ENCODE results near the gene TMEM35A. TPM values are rescaled to one million over a fixed set of nuclear protein-coding genes. Genes with fewer than 3 reads are reported as not detected.
A peak's percentile ranks its signal among the peaks of the same experiment; 100 is the strongest.
"Not testable (repeated sequence)": the region's sequence is repeated elsewhere in the genome, so short reads cannot be mapped to it uniquely, and the experiment has no call there.

Gene TMEM35A
- total RNA-seq, 2 donors from 2014 or later: 0.75 to 0.80 TPM

- Histone ChIP-seq H3K9me3 (ENCODE audit: control insufficient read depth, low read length) (no peaks in the 10 kb centered on the region), H3K4me1 (ENCODE audit: control insufficient read depth, insufficient read depth, low read length) (no peaks in the 10 kb centered on the region), H3K36me3 (ENCODE audit: control insufficient read depth, insufficient read depth, low read length) (peaks cover 4% of the 10 kb centered on the region), H3K27ac (ENCODE audit: low read depth, low read length) (no peak overlapping the region), H3K4me3 (ENCODE audit: low read length) (no peak overlapping the region), H3K9ac (ENCODE audit: extremely low read depth, low read length, poor library complexity, severe bottlenecking) (no peak overlapping the region), H3K27me3 (ENCODE audit: control insufficient read depth, insufficient read depth, low read length, poor library complexity, severe bottlenecking) (no peaks in the 10 kb centered on the region)
- peaks cover 54% of the 10 kb centered on the region for H3K9me3 Mint-ChIP-seq
- H3K4me1 Mint-ChIP-seq: no peaks in the 10 kb centered on the region
- H3K4me3 Mint-ChIP-seq: no peak overlapping the region
- H3K27me3 Mint-ChIP-seq (ENCODE audit: insufficient read depth): no peaks in the 10 kb centered on the region
- 100% methylated on average over 3 of the region's 4 CpGs; no CpG with 5 or more reads in 1 of the 2 experiments for WGBS, 2 experiments (ENCODE audit: insufficient coverage in 1 of 2, insufficient read length in 1 of 2)
- H3K27ac Mint-ChIP-seq: no peak overlapping the region
- TF ChIP-seq CTCF (conservative IDR thresholded peaks at IDR 0.05): no peak
- DNase-seq: no peak
- peaks cover 36% of the 10 kb centered on the region for H3K36me3 Mint-ChIP-seq (ENCODE audit: low read depth)
Measured at GRCh38 chrX:101040197-101040596, 38.5 kb upstream of the TMEM35A start.

- Mint-ChIP-seq H3K27me3 (ENCODE audit: insufficient read depth) (no peaks in the 10 kb centered on the region), H3K9me3 (peaks cover 55% of the 10 kb centered on the region), H3K4me1 (no peaks in the 10 kb centered on the region), H3K4me3 (peak overlapping the region; percentile 78), H3K27ac (peak overlapping the region; percentile 96), H3K36me3 (ENCODE audit: low read depth) (peaks cover 9% of the 10 kb centered on the region)
- Histone ChIP-seq H3K9me3 (ENCODE audit: control insufficient read depth, low read length) (no peaks in the 10 kb centered on the region), H3K9ac (ENCODE audit: extremely low read depth, low read length, poor library complexity, severe bottlenecking) (peak overlapping the region; percentile 30), H3K27ac (ENCODE audit: low read depth, low read length) (no peak overlapping the region), H3K36me3 (ENCODE audit: control insufficient read depth, insufficient read depth, low read length) (no peaks in the 10 kb centered on the region), H3K27me3 (ENCODE audit: control insufficient read depth, insufficient read depth, low read length, poor library complexity, severe bottlenecking) (no peaks in the 10 kb centered on the region), H3K4me1 (ENCODE audit: control insufficient read depth, insufficient read depth, low read length) (no peaks in the 10 kb centered on the region), H3K4me3 (ENCODE audit: low read length) (peak overlapping the region; percentile 85)
- no peak for TF ChIP-seq CTCF (conservative IDR thresholded peaks at IDR 0.05)
- DNase-seq: no peak
- 17 to 22% methylated on average over 2 to 5 of the region's 5 CpGs for whole genome bisulfite sequencing, 2 experiments (ENCODE audit: insufficient coverage in 1 of 2, insufficient read length in 1 of 2)
Measured at GRCh38 chrX:101051153-101051548, 27.5 kb upstream of the TMEM35A start.

- H3K9me3 Mint-ChIP-seq: peaks cover 59% of the 10 kb centered on the region
- no peaks in the 10 kb centered on the region for H3K4me1 ChIP-seq (ENCODE audit: control insufficient read depth, insufficient read depth, low read length)
Measured at GRCh38 chrX:101051549-101052302, 27.0 kb upstream of the TMEM35A start, which contains the start of gene TRMT2B. TRMT2B (minus strand) TSS chrX:101052111; CDS start chrX:101042289, 9,822 bp downstream.

GRCh38 chrX:101056551-101056950, 22.1 kb upstream of the TMEM35A start:
- 60 to 70% methylated on average over 1 to 4 of the region's 4 CpGs for WGBS, 2 experiments (ENCODE audit: insufficient coverage in 1 of 2, insufficient read length in 1 of 2)
- not testable (repeated sequence) for H3K9ac ChIP-seq (ENCODE audit: extremely low read depth, low read length, poor library complexity, severe bottlenecking); H3K36me3 Mint-ChIP-seq (ENCODE audit: low read depth); H3K4me3 ChIP-seq (ENCODE audit: low read length); H3K27me3 Mint-ChIP-seq (ENCODE audit: insufficient read depth); H3K27ac ChIP-seq (ENCODE audit: low read depth, low read length); H3K4me1 Mint-ChIP-seq; H3K9me3 ChIP-seq (ENCODE audit: control insufficient read depth, low read length); H3K4me1 ChIP-seq (ENCODE audit: control insufficient read depth, insufficient read depth, low read length); H3K27me3 ChIP-seq (ENCODE audit: control insufficient read depth, insufficient read depth, low read length, poor library complexity, severe bottlenecking); H3K27ac Mint-ChIP-seq; H3K4me3 Mint-ChIP-seq; DNase-seq; H3K36me3 ChIP-seq (ENCODE audit: control insufficient read depth, insufficient read depth, low read length)
- peaks cover 61% of the 10 kb centered on the region for H3K9me3 Mint-ChIP-seq

More at GRCh38 chrX:101051549-101052302, 27.0 kb upstream of the TMEM35A start, which contains the start of gene TRMT2B:
- H3K4me1 Mint-ChIP-seq: no peaks in the 10 kb centered on the region
- 0% methylated on average over 38 of the region's 43 CpGs; no CpG with 5 or more reads in 1 of the 2 experiments for WGBS, 2 experiments (ENCODE audit: insufficient coverage in 1 of 2, insufficient read length in 1 of 2)
- H3K9me3 ChIP-seq (ENCODE audit: control insufficient read depth, low read length): no peaks in the 10 kb centered on the region
- peak within 1 kb of the TSS; percentile 78 for H3K4me3 Mint-ChIP-seq
- H3K36me3 Mint-ChIP-seq (ENCODE audit: low read depth): peaks cover 9% of the 10 kb centered on the region
- H3K27me3 Mint-ChIP-seq (ENCODE audit: insufficient read depth): no peaks in the 10 kb centered on the region
- no peaks in the 10 kb centered on the region for H3K27me3 ChIP-seq (ENCODE audit: control insufficient read depth, insufficient read depth, low read length, poor library complexity, severe bottlenecking)
- peak within 1 kb of the TSS; percentile 85 for H3K4me3 ChIP-seq (ENCODE audit: low read length)
- DNase-seq: peak; percentile 89
- H3K27ac ChIP-seq (ENCODE audit: low read depth, low read length): no peak within 1 kb of the TSS
- H3K9ac ChIP-seq (ENCODE audit: extremely low read depth, low read length, poor library complexity, severe bottlenecking): peak within 1 kb of the TSS; percentile 41
- H3K27ac Mint-ChIP-seq: peak within 1 kb of the TSS; percentile 96
- no peak for TF ChIP-seq CTCF (conservative IDR thresholded peaks at IDR 0.05)
- no peaks in the 10 kb centered on the region for H3K36me3 ChIP-seq (ENCODE audit: control insufficient read depth, insufficient read depth, low read length)
